Loucy (cell line): ENCODE data around the gene RHEBL1.

Source experiments
- EZH2phosphoT487 ChIP-seq: fragments of 200-600 bp; IDR thresholded peaks from 2 replicates; pipeline ENCODE4 v1.6.1; 2018; ENCODE audit warnings: antibody characterized with exemption, mild to moderate bottlenecking, moderate library complexity, borderline replicate concordance
- TF ChIP-seq, protein P1 (sequence below): fragments of 200-600 bp; sonication (generic); conservative IDR thresholded peaks from 2 replicates; pipeline ENCODE4 v1.5.1; 2014; ENCODE audit warnings: mild to moderate bottlenecking, antibody characterized with exemption, low read length

DNA sequence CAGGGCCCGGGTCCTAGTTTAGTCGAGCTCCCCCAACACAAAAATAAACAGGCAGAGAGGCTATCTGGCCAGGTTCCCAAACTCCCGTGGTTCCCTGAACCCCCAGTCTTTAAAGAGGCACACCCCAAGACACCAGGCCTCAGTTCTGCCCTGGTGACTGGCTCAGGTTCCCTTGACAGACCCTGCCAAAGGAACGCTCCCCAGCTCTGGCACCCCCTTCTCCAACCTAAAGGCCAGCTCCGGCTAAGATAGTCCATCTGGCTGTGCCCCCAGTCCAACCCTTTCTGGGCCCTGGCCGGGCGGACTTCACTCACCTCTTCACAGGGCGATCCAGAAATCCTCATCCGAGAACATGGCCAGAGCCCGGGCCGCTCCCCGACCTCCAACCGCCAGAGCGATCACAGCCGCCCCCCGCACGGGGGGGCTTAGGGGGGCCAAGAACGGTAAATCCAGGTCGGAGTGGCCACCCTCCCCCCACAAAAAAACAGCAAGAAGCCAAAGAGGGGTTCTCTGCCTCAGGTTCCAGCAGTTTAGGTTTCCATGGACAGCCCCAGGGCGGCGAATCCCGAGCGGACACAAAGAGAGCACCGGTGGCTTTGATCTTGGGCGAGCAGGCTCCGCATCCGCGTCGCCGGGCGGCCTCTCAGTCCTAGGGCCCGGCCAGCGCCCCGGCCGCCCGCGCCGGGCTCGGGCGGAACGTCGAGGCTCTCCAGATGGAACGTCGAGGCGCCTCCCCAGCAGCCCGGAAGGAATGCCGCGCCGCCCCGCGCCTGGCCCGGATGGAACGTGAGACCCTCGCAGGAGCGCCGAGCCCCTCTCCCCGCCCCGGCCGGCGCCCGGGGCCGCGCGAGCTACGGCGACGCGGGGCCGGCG lies 10.2 kb downstream of the RHEBL1 start:
- TF ChIP-seq, protein P1, sequence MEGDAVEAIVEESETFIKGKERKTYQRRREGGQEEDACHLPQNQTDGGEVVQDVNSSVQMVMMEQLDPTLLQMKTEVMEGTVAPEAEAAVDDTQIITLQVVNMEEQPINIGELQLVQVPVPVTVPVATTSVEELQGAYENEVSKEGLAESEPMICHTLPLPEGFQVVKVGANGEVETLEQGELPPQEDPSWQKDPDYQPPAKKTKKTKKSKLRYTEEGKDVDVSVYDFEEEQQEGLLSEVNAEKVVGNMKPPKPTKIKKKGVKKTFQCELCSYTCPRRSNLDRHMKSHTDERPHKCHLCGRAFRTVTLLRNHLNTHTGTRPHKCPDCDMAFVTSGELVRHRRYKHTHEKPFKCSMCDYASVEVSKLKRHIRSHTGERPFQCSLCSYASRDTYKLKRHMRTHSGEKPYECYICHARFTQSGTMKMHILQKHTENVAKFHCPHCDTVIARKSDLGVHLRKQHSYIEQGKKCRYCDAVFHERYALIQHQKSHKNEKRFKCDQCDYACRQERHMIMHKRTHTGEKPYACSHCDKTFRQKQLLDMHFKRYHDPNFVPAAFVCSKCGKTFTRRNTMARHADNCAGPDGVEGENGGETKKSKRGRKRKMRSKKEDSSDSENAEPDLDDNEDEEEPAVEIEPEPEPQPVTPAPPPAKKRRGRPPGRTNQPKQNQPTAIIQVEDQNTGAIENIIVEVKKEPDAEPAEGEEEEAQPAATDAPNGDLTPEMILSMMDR = no peak
- no peak for TF ChIP-seq EZH2phosphoT487
